ENCODE results near the gene TMEM115. TPM values are rescaled to one million over a fixed set of nuclear protein-coding genes. Genes with fewer than 3 reads are reported as not detected.
A peak's percentile ranks its signal among the peaks of the same experiment; 100 is the strongest.

Gene TMEM115
- 29.6 TPM for total RNA-seq

- intact Hi-C loops (cut with DNase I), result no loop called here
- ATAC-seq (peak; percentile 98), DNase-seq (ENCODE audit: low spot score) (peak; percentile 97)
These were observed at the start of gene TMEM115 for GRCh38 chr3:50358911-50359759. TMEM115 (minus strand) TSS chr3:50359521; CDS start chr3:50359063, 458 bp downstream.

GRCh38 chr3:50408443-50408944 is 49.2 kb upstream of the TMEM115 start:
- no peak for ATAC-seq
- intact Hi-C loops (cut with DNase I), result no loop called here
- DNase-seq (ENCODE audit: low spot score), result no peak

DNA sequence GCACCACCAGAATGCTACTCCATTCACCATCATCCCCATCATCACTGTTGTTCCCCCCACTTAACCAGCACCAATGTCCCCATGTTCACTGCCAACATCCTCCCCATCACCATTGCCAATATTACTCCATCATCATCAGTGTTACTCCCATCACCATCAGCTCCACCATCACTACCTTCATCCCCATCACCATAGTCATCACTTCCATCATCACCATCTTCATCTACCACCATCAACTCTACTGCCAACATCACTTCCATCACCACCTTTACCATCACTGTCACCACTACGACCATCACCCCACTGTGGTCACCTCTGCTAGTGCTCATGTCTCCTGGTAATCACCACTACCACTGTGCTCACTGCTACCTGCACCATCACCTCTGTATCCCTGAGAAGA is 47.2 kb upstream of the TMEM115 start:
- intact Hi-C loops (cut with DNase I), result no loop called here
- ATAC-seq, result no peak
- DNase-seq (ENCODE audit: low spot score), result no peak

- DNase-seq (ENCODE audit: low spot score), result no peak
- intact Hi-C loops (cut with DNase I), result no loop called here
- no peak for ATAC-seq
These were observed 45.9 kb upstream of the TMEM115 start for GRCh38 chr3:50405249-50405648.

GRCh38 chr3:50401978-50402595 is 42.8 kb upstream of the TMEM115 start:
- DNase-seq (ENCODE audit: low spot score) (no peak), ATAC-seq (no peak)
- intact Hi-C loops (cut with DNase I), result no loop called here

DNA sequence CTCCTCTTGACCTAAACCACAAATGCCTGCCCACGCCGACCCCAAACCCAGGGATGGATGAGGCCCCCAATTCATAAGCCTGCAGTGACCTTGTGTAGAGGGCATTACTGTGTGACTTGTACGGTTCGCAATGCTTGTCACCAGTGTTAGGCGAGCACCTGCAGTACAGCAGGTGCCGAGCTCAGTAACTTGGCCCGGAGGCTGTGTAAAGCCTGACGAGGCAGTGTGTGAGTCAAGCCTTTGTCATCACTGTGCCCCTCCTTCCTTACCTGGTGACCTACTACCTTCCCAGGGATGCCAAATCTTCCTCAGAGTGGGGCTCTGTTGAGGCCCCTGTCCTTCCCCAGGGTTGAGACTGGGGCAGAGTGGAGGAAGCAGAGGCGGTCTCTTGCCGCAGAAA is 37.2 kb upstream of the TMEM115 start:
- DNase-seq (ENCODE audit: low spot score), result no peak
- intact Hi-C loops (cut with DNase I), result no loop called here
- ATAC-seq, result no peak

DNA sequence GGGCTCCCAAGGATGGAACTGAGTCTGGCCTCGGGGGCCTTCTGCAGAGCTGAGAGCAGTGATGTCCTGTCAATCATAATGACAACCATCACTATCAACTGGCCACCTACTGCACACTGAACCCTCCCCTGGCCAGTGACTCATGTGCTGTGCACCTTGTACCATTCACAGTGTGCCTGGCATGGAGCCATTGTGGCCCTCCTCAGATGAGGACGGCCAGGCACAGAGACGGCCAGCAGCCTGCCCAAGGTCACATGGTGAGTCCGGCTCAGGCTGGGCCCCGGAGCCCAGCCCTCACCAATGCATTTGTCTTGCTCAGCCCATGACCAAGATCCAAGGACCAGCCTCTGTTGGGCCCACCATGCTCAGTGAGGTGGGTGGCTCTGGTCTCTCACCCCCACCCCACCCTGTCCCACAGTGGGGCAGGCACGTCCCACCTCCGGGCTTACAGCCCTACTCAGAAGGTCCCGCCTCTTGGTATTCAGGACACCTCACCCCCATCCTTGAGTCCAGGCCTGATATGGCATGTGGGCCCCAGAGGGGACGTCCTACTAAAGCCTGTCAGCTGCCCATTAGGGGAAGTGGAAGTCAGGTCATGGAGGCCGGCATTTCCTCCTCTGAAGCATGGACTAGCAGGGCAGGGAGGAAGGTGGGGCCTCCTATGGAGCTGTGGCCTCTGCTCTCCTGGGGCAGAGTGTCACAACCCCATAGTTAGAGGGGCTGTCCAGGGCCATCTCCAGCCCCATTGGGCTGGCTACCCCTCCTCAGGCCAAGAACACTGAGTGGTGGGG is 35.9 kb upstream of the TMEM115 start:
- intact Hi-C loops (cut with DNase I), result no loop called here
- no peak for DNase-seq (ENCODE audit: low spot score)
- no peak for ATAC-seq

DNA sequence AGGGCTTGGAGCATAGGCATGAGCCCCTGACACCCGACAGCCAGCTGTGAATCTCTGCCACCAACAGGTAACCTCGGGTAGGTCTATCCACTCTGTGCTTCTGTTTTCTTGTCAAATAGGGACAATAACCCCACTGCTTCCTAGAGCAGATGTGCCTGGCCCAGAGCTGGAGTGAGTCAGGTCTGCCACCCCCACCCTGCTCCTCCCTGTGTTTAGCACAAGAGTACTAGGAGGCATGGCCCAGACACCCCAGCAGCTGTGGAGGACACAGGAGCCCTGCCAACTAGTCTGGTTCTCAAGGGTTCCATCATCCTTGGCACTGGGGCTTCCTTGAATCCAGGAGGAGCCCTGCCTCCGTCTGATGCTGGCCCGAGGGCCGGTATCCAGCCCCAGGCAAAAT is 33.7 kb upstream of the TMEM115 start:
- ATAC-seq, result no peak
- DNase-seq (ENCODE audit: low spot score), result no peak
- intact Hi-C loops (cut with DNase I), result no loop called here

DNA sequence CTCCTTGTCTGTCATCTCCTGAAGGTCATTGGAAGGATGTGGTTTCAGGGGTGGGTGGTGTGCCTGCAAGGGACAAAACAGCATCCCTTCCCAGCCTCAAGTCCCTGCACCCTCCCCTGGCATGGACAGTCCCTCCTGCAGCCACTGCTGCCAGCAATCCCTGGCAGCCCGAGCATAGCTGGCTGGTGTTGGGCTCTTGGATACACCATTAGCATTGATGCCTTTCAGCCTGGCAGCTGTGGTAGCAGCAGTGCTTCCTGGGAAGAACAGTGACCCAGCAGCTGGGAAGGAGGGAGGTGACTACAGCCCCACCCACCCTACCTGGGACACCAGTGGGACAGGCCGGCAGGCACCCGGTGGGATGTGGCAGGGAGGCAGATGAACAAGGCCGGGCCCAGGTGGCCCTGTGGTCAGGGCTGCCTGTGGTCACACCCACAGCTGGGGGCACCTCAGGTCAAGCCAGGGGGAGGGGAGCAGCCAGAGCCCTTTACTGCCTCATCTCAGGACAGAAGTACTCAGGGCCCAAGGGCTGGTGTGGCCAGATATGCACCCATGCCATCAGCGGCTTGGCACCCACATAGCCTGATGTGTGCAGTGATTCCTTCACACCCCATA is 32.9 kb upstream of the TMEM115 start:
- intact Hi-C loops (cut with DNase I), result no loop called here
- ATAC-seq (no peak), DNase-seq (ENCODE audit: low spot score) (no peak)

GRCh38 chr3:50390508-50391224 is 31.3 kb upstream of the TMEM115 start:
- intact Hi-C loops (cut with DNase I), result no loop called here
- peak; percentile 72 for DNase-seq (ENCODE audit: low spot score)

DNA sequence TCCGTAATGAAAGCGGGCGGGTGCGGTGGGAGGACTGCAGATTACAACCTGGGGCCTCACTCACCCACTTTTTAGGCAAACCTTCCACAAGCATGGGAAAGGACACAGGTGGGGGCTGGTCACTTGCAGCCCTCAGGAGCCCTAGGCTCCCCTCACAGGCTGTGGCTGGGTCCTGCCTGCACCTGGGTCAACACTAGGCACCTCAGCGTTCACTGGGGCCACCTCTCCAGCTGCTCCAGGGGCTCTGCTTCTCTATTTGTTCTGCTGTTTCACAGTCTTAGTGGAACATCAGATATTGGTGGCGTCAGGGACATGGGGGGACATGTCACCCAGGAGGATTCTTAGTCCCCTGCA is 30.1 kb upstream of the TMEM115 start:
- intact Hi-C loops (cut with DNase I), result no loop called here

More at GRCh38 chr3:50390508-50391224, 31.3 kb upstream of the TMEM115 start:
- ATAC-seq, result peak; percentile 59

DNA sequence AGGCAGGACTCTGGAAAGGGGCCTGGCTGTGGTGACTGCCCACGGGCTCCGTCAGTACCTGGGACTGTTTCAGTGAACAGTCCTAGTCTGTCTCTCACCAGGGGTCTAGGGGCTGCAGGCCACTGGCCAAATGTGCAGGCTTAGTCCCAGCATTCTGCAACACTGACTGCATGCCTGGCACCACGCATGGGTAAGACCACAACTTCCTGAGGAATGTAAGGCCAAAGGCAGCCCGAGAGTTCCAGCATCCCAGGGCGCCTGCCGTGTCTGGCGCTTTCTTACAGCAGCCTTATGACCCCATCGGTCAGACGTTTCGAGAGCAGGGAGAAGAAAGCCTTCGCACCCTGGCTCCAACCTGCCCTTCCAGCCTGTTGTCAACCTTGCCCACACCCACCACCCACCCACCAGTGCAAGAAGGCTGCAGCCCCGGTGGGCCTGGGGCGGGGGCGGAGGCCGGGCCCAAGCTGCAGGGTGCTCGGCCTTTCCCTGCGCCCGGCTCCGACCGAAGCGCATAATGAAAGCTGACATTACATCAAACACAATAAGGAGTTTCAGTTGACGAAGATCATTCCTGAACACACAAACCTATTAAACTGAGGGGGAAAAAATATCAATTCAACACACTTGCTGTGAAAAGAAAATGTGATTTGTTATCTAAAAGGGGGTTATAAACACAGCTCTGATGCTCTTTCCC is 29.5 kb upstream of the TMEM115 start:
- DNase-seq (ENCODE audit: low spot score) (no peak), ATAC-seq (no peak)
- intact Hi-C loops (cut with DNase I), result no loop called here

More for the DNA sequence above, 30.1 kb upstream of the TMEM115 start:
- DNase-seq (ENCODE audit: low spot score) (no peak), ATAC-seq (no peak)

DNA sequence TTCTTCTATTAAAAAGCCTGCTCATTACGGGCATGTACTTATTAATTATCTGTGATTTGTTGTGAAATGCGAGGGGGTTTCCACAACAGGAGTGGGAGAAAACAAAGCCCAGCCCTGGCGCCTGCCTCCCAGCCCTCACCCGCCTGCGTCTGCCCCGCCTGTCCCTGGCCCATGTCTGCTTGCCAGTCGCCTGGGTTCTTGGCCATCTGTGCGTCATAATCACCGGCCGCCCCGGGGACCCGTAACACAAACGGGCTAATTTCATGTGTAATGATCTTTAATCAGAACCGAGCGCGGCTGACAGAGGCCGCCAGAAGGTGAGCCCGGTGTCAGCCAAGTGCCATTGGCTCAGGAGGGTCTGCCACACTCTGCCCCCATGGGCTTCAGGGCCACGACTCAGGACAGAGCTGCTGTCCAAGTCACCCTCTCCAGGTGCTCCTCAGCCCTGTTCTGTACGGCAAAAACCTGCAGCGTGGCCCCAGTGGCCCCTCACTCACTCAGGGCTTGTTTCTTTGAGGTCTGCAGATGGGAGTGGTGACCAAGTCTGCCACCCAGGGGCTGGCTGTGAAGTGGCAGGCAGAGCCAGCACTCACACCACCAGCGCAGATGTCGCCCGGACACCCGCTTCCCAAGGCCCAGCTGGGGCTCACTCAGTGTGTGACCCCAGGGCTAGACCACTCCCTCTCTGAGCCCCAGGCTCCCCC is 28.8 kb upstream of the TMEM115 start:
- intact Hi-C loops (cut with DNase I), result no loop called here
- DNase-seq (ENCODE audit: low spot score) (no peak), ATAC-seq (no peak)

DNA sequence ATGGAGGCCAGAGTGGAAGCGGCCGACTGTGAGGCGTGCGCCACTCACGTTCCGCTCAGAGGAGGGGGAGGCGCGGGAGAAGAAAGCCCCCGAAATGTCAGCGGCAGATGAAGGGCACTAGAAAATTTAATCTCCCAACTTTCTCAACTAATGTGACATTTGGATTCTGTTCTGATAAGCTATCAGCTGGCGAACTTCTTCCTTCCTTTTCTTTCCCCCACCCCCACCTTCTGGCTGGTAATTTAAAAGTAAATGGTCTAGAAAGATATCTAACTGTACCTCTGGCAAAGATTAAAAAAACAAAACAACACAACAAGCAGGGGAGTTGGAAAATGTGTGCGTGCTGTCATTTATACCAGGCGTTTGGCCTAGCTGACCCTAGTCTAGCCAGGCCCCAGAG is 26.4 kb upstream of the TMEM115 start:
- ATAC-seq (no peak), DNase-seq (ENCODE audit: low spot score) (no peak)
- intact Hi-C loops (cut with DNase I), result no loop called here

- DNase-seq (ENCODE audit: low spot score), result no peak
- ATAC-seq, result no peak
- intact Hi-C loops (cut with DNase I), result no loop called here
These were observed 24.4 kb upstream of the TMEM115 start for GRCh38 chr3:50383750-50384149.

DNA sequence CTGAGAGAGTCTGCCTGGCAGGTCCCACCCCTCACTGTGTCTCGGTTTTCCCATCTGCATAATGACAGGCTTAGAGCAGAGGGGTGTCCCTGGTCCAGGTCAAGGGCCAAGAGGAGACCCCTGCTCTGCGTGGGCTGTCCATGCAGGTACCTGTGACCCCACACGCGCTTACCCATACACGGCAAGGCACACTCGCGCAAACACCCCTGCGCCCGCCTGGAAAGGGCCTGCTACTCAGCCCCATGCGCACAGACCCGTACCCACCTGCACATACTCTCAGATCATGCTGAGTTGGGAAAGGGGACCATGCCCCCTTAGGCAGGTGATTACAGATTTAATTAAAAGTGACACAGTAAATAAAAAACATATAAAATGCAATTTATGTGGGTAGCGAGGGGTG is 23.4 kb upstream of the TMEM115 start:
- ATAC-seq (no peak), DNase-seq (ENCODE audit: low spot score) (no peak)
- intact Hi-C loops (cut with DNase I), result no loop called here

DNA sequence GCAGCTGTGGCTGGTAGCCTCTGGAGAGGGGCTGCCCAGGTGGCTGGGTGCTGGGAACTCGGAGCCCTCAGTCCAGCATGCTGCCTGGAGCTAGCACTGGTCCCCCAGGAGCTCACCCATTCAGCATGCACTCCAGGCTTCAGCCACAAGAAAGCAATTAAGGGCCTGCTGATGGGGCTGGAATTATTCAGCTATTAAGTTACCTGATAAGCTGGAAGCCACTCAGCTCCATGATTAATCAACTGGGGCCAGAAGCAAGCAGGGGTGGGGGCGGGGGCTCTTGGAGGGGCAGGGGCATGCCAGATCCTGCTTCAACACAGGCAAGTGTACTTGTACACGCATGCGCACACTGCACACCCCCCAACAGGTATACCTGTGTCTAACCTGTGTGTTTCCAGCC is 22.1 kb upstream of the TMEM115 start:
- ATAC-seq (no peak), DNase-seq (ENCODE audit: low spot score) (no peak)
- intact Hi-C loops (cut with DNase I), result no loop called here
